ENCODE data around the gene CDH19.
A peak's percentile ranks its signal among the peaks of the same experiment; 100 is the strongest.
"Not testable (repeated sequence)": the region's sequence is repeated elsewhere in the genome, so short reads cannot be mapped to it uniquely, and the experiment has no call there.

Gene CDH19

GRCh38 chr18:66564236-66564635, 39.7 kb downstream of the CDH19 start:
- DNase-seq, result no peak

GRCh38 chr18:66562279-66562678, 41.6 kb downstream of the CDH19 start:
- no peak for DNase-seq

GRCh38 chr18:66560094-66560493, 43.8 kb downstream of the CDH19 start:
- DNase-seq, result peak; percentile 2 to 40

- no peak for DNase-seq
Observed at GRCh38 chr18:66558773-66559172, 45.1 kb downstream of the CDH19 start.

- no peak for DNase-seq
Observed at GRCh38 chr18:66557091-66557490, 46.8 kb downstream of the CDH19 start.

GRCh38 chr18:66555585-66555984, 48.3 kb downstream of the CDH19 start:
- DNase-seq, result no peak

GRCh38 chr18:66553824-66554223, 50.1 kb downstream of the CDH19 start:
- DNase-seq, result no peak

- no peak for DNase-seq
Observed at GRCh38 chr18:66550366-66550765, 53.5 kb downstream of the CDH19 start.

- no peak for DNase-seq
Observed at GRCh38 chr18:66548747-66549146, 55.1 kb downstream of the CDH19 start.

- DNase-seq, result no peak
Observed at GRCh38 chr18:66534110-66534509, 69.8 kb downstream of the CDH19 start.

GRCh38 chr18:66533693-66534092, 70.2 kb downstream of the CDH19 start:
- DNase-seq, result no peak

GRCh38 chr18:66523219-66523991, 80.5 kb downstream of the CDH19 start:
- DNase-seq, result no peak

GRCh38 chr18:66513996-66514395, 89.9 kb downstream of the CDH19 start:
- no peak for DNase-seq

- DNase-seq, result no peak
Observed at GRCh38 chr18:66511792-66512191, 92.1 kb downstream of the CDH19 start.

- no peak for DNase-seq
Observed at GRCh38 chr18:66511289-66511688, 92.6 kb downstream of the CDH19 start.

- no peak for DNase-seq
Observed at GRCh38 chr18:66510357-66511045, 93.4 kb downstream of the CDH19 start.

- no peak for DNase-seq
Observed at GRCh38 chr18:66508937-66509336, 95.0 kb downstream of the CDH19 start.

- DNase-seq, result no peak
Observed at GRCh38 chr18:66506178-66506577, 97.7 kb downstream of the CDH19 start.

- DNase-seq, result no peak
Observed at GRCh38 chr18:66497351-66497750, 106.5 kb downstream of the CDH19 start.

- DNase-seq, result peak; percentile 36 to 82
Observed at GRCh38 chr18:66495844-66496243, 108.0 kb downstream of the CDH19 start.

- no peak for DNase-seq
Observed at GRCh38 chr18:66473882-66474281, 130.0 kb downstream of the CDH19 start.

- DNase-seq, result not testable (repeated sequence)
Observed at GRCh38 chr18:66466184-66466583, 137.7 kb downstream of the CDH19 start.

- no peak for DNase-seq
Observed at GRCh38 chr18:66461344-66461743, 142.5 kb downstream of the CDH19 start.

GRCh38 chr18:66457245-66457644, 146.6 kb downstream of the CDH19 start:
- DNase-seq, result no peak

Measured in NCI-H446 (cell line).